ENCODE measurements around the gene RIN3.

The RIN3 gene

GRCh38 chr14:92559486-92559885 lies 45.9 kb downstream of the RIN3 start:
- Mint-ChIP-seq H3K27ac (no peak overlapping the region), H3K4me3 (no peak overlapping the region), H3K36me3 (ENCODE audit: low read depth) (peaks cover 4% of the 10 kb centered on the region), H3K27me3 (ENCODE audit: low read depth) (no peaks in the 10 kb centered on the region), H3K4me1 (peaks cover 3% of the 10 kb centered on the region), H3K9me3 (no peaks in the 10 kb centered on the region)
- TF ChIP-seq CTCF (IDR thresholded peaks at IDR 0.05; ENCODE audit: unreplicated experiment in 3 of 3), result no peak

GRCh38 chr14:92560106-92560865 lies 46.7 kb downstream of the RIN3 start:
- H3K9me3 Mint-ChIP-seq, result no peaks in the 10 kb centered on the region
- peaks cover 3% of the 10 kb centered on the region for H3K4me1 Mint-ChIP-seq
- no peak overlapping the region for H3K27ac Mint-ChIP-seq
- TF ChIP-seq CTCF (IDR thresholded peaks at IDR 0.05; ENCODE audit: unreplicated experiment in 3 of 3), result no peak
- no peak overlapping the region for H3K4me3 Mint-ChIP-seq
- peaks cover 4% of the 10 kb centered on the region for H3K36me3 Mint-ChIP-seq (ENCODE audit: low read depth)
- H3K27me3 Mint-ChIP-seq (ENCODE audit: low read depth), result no peaks in the 10 kb centered on the region

- no peak overlapping the region for H3K4me3 Mint-ChIP-seq
- H3K9me3 Mint-ChIP-seq, result peaks cover under 1% of the 10 kb centered on the region
- no peak overlapping the region for H3K27ac Mint-ChIP-seq
- H3K36me3 Mint-ChIP-seq (ENCODE audit: low read depth), result peaks cover 13% of the 10 kb centered on the region
- TF ChIP-seq CTCF (IDR thresholded peaks at IDR 0.05; ENCODE audit: unreplicated experiment in 3 of 3), result no peak
- H3K4me1 Mint-ChIP-seq, result peaks cover 3% of the 10 kb centered on the region
- no peaks in the 10 kb centered on the region for H3K27me3 Mint-ChIP-seq (ENCODE audit: low read depth)
Measured at GRCh38 chr14:92561906-92562479, 48.4 kb downstream of the RIN3 start.

- Mint-ChIP-seq H3K9me3 (peaks cover 7% of the 10 kb centered on the region), H3K4me3 (no peak overlapping the region), H3K27me3 (ENCODE audit: low read depth) (no peaks in the 10 kb centered on the region), H3K4me1 (peaks cover 3% of the 10 kb centered on the region), H3K36me3 (ENCODE audit: low read depth) (peaks cover 21% of the 10 kb centered on the region), H3K27ac (no peak overlapping the region)
- TF ChIP-seq CTCF (IDR thresholded peaks at IDR 0.05; ENCODE audit: unreplicated experiment in 3 of 3), result no peak
Measured at GRCh38 chr14:92563359-92563758, 49.8 kb downstream of the RIN3 start.

GRCh38 chr14:92563765-92564285 lies 50.2 kb downstream of the RIN3 start:
- Mint-ChIP-seq H3K36me3 (ENCODE audit: low read depth) (peaks cover 21% of the 10 kb centered on the region), H3K9me3 (peaks cover 7% of the 10 kb centered on the region), H3K27ac (no peak overlapping the region), H3K4me3 (no peak overlapping the region), H3K4me1 (peaks cover 3% of the 10 kb centered on the region), H3K27me3 (ENCODE audit: low read depth) (no peaks in the 10 kb centered on the region)
- TF ChIP-seq CTCF (IDR thresholded peaks at IDR 0.05; ENCODE audit: unreplicated experiment in 3 of 3), result no peak

Measured in nephron (organoid).